MM.1S (cell line): ENCODE data around the gene TMEM114.

Experiments
- EZH2 ChIP-seq: fragments of 300-600 bp; sonication (generic); optimal IDR thresholded peaks from 2 replicates; pipeline ENCODE3; 2017; ENCODE audit warnings: low read depth, mild to moderate bottlenecking, antibody characterized with exemption, low read length, mixed read lengths
- EZH2phosphoT487 ChIP-seq: fragments of 300-600 bp; sonication (generic); IDR thresholded peaks from 2 replicates; pipeline ENCODE4 v1.6.1; 2018; ENCODE audit warnings: antibody characterized with exemption, low read length
- TF ChIP-seq, protein P1 (sequence below): fragments of 300-600 bp; sonication (generic); IDR thresholded peaks from 2 replicates; pipeline ENCODE4 v1.5.1; 2016; ENCODE audit warnings: antibody characterized with exemption, low read length, mixed read lengths

DNA sequence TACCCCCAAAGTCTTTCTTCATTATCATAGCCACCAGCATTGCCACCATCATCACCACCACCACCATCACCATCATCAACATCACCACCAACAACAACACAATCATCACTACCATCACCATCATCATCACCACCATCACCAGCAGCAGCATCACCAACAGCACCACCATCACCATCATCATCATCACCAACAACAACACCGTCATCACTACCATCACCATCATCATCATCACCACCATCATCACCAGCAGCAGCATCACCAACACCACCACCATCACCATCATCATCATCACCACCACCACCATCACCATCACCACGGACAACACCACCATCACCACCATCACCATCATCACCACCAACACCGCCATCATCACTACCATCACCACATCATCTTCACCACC is 500 bp upstream of the TMEM114 start:
- TF ChIP-seq, protein P1, sequence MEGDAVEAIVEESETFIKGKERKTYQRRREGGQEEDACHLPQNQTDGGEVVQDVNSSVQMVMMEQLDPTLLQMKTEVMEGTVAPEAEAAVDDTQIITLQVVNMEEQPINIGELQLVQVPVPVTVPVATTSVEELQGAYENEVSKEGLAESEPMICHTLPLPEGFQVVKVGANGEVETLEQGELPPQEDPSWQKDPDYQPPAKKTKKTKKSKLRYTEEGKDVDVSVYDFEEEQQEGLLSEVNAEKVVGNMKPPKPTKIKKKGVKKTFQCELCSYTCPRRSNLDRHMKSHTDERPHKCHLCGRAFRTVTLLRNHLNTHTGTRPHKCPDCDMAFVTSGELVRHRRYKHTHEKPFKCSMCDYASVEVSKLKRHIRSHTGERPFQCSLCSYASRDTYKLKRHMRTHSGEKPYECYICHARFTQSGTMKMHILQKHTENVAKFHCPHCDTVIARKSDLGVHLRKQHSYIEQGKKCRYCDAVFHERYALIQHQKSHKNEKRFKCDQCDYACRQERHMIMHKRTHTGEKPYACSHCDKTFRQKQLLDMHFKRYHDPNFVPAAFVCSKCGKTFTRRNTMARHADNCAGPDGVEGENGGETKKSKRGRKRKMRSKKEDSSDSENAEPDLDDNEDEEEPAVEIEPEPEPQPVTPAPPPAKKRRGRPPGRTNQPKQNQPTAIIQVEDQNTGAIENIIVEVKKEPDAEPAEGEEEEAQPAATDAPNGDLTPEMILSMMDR = no peak
- TF ChIP-seq EZH2phosphoT487 = no peak
- TF ChIP-seq EZH2 = no peak
